Endodermal cell (in vitro differentiated cells): Measurements from ENCODE around the gene DIP2B. TPM values are rescaled to one million over a fixed set of nuclear protein-coding genes. Genes with fewer than 3 reads are reported as not detected.

Experiments used
- DNase-seq: peaks from one replicate; pipeline ENCODE4 v3.0.0-alpha.2; 2017
- H3K27ac ChIP-seq: 2 replicates; pipeline ENCODE4 v1.5.1; 2013; ENCODE audit warnings: mild to moderate bottlenecking, low read depth, low read length, moderate library complexity
- H3K27me3 ChIP-seq: 2 replicates; pipeline ENCODE4 v1.6.1; 2013; ENCODE audit warnings: mild to moderate bottlenecking, low read length, moderate library complexity; ENCODE audit not compliant: insufficient read depth, control insufficient read depth, poor library complexity, severe bottlenecking
- H3K36me3 ChIP-seq: 2 replicates; pipeline ENCODE4 v1.7.0; 2013; ENCODE audit warnings: mild to moderate bottlenecking, low read length, moderate library complexity; ENCODE audit not compliant: control insufficient read depth, insufficient read depth
- H3K4me1 ChIP-seq: one replicate; pipeline ENCODE4 v1.7.0; 2013; ENCODE audit warnings: low read length; ENCODE audit not compliant: control insufficient read depth, insufficient read depth
- H3K4me3 ChIP-seq: 2 replicates; pipeline ENCODE4 v1.5.1; 2013; ENCODE audit warnings: mild to moderate bottlenecking, low read length, moderate library complexity
- H3K9ac ChIP-seq: 2 replicates; pipeline ENCODE4 v1.6.1; 2013; ENCODE audit warnings: mild to moderate bottlenecking, low read length, moderate library complexity; ENCODE audit not compliant: poor library complexity, severe bottlenecking; ENCODE audit errors: extremely low read depth
- H3K9me3 ChIP-seq: 2 replicates; pipeline ENCODE4 v1.6.1; 2013; ENCODE audit warnings: mild to moderate bottlenecking, low read length, moderate library complexity; ENCODE audit not compliant: control insufficient read depth
- H3K27ac Mint-ChIP-seq: 2 replicates; pipeline ENCODE4 v1.8.0; 2020; ENCODE audit warnings: mixed read lengths
- H3K27me3 Mint-ChIP-seq: 2 replicates; pipeline ENCODE4 v1.8.0; 2021; ENCODE audit warnings: mild to moderate bottlenecking, mixed read lengths; ENCODE audit not compliant: insufficient read depth
- H3K36me3 Mint-ChIP-seq: 2 replicates; pipeline ENCODE4 v1.8.0; 2020; ENCODE audit warnings: low read depth, mixed read lengths
- H3K4me1 Mint-ChIP-seq: 2 replicates; pipeline ENCODE4 v1.8.0; 2020; ENCODE audit warnings: mixed read lengths
- H3K4me3 Mint-ChIP-seq: 2 replicates; pipeline ENCODE4 v1.8.0; 2020; ENCODE audit warnings: mild to moderate bottlenecking, moderate library complexity, mixed read lengths
- H3K9me3 Mint-ChIP-seq: 2 replicates; pipeline ENCODE4 v1.8.0; 2020; ENCODE audit warnings: mild to moderate bottlenecking, mixed read lengths
- CTCF ChIP-seq: fragments of 200-600 bp; sonication (generic); conservative IDR thresholded peaks from 2 replicates; pipeline ENCODE4 v1.5.0; 2021; ENCODE audit warnings: antibody characterized with exemption, mild to moderate bottlenecking
- WGBS, 2 experiments: methylation state at CpG; one replicate each; pipeline versions ENCODE4 v1.1.5 to v1.1.7; 2013; ENCODE audit warnings: missing lambda C conversion rate in 2 of 2, mixed read lengths in 1 of 2; ENCODE audit not compliant: insufficient coverage in 1 of 2, insufficient read length in 1 of 2; 5-methylcytosine and 5-hydroxymethylcytosine counted together
- total RNA-seq, 2 donors: library from RNA; stranded (reverse); fragmentation: NEBNext Ultra II Directional in 1 of 2; extraction: Animal tissue kit (Norgen Biotek cat#: 25700) in 1 of 2; gene quantifications; 2 replicates in 1 of 2; 3 replicates in 1 of 2; pipeline ENCODE4 v1.2.1, GENCODE V29; 2021

Gene DIP2B
- total RNA-seq, 2 donors from 2014 or later: 20.6 to 21.3 TPM

GRCh38 chr12:50660425-50660822 lies 155.6 kb downstream of the DIP2B start:
- H3K36me3 ChIP-seq: peaks cover 6% of the 10 kb centered on the region
- WGBS, 2 experiments: 96 to 100% methylated on average over 1 to 2 of the region's 2 CpGs
- Mint-ChIP-seq H3K27me3 (no peaks in the 10 kb centered on the region), H3K9me3 (peaks cover 2% of the 10 kb centered on the region), H3K36me3 (peaks cover 4% of the 10 kb centered on the region), H3K4me3 (no peak overlapping the region), H3K4me1 (no peaks in the 10 kb centered on the region), H3K27ac (no peak overlapping the region)
- H3K9ac ChIP-seq: no peak overlapping the region
- TF ChIP-seq CTCF: no peak
- DNase-seq: no peak
- H3K27ac ChIP-seq: no peak overlapping the region
- no peaks in the 10 kb centered on the region for H3K9me3 ChIP-seq
- H3K4me1 ChIP-seq: no peaks in the 10 kb centered on the region
- H3K4me3 ChIP-seq: no peak overlapping the region
- H3K27me3 ChIP-seq: no peaks in the 10 kb centered on the region

GRCh38 chr12:50661300-50662115 lies 156.7 kb downstream of the DIP2B start:
- DNase-seq: no peak
- Histone ChIP-seq H3K9me3 (no peaks in the 10 kb centered on the region), H3K9ac (no peak overlapping the region), H3K4me3 (no peak overlapping the region), H3K27ac (peak overlapping the region; percentile 51), H3K4me1 (no peaks in the 10 kb centered on the region), H3K27me3 (no peaks in the 10 kb centered on the region), H3K36me3 (peaks cover 6% of the 10 kb centered on the region)
- 73 to 77% methylated on average over 5 to 6 of the region's 7 CpGs for WGBS, 2 experiments
- Mint-ChIP-seq H3K4me3 (no peak overlapping the region), H3K27ac (no peak overlapping the region), H3K27me3 (no peaks in the 10 kb centered on the region), H3K9me3 (peaks cover 2% of the 10 kb centered on the region), H3K4me1 (no peaks in the 10 kb centered on the region), H3K36me3 (peaks cover 4% of the 10 kb centered on the region)
- TF ChIP-seq CTCF: no peak

GRCh38 chr12:50662116-50662510 lies 157.3 kb downstream of the DIP2B start:
- WGBS, 2 experiments: no CpG with 5 or more reads among the region's 1 CpG
- Mint-ChIP-seq H3K36me3 (peaks cover 4% of the 10 kb centered on the region), H3K27ac (no peak overlapping the region), H3K27me3 (no peaks in the 10 kb centered on the region), H3K4me1 (no peaks in the 10 kb centered on the region), H3K9me3 (peaks cover 2% of the 10 kb centered on the region), H3K4me3 (no peak overlapping the region)
- Histone ChIP-seq H3K36me3 (peaks cover 6% of the 10 kb centered on the region), H3K4me3 (no peak overlapping the region), H3K9ac (no peak overlapping the region), H3K27me3 (no peaks in the 10 kb centered on the region), H3K27ac (peak overlapping the region; percentile 24), H3K9me3 (no peaks in the 10 kb centered on the region), H3K4me1 (no peaks in the 10 kb centered on the region)
- no peak for DNase-seq
- TF ChIP-seq CTCF: no peak
